ENCODE measurements around the gene KCNN4. TPM values are rescaled to one million over a fixed set of nuclear protein-coding genes. Genes with fewer than 3 reads are reported as not detected.
A peak's percentile ranks its signal among the peaks of the same experiment; 100 is the strongest.

Gene KCNN4
- total and polyA plus RNA-seq, 10 donors, result 14.3 to 77.6 (median 22.6) TPM

GRCh38 chr19:43762814-43763213 is 18.0 kb downstream of the KCNN4 start:
- no peak for DNase-seq
- 77 to 96% (median 91%) methylated on average over 3 of the region's 3 CpGs for WGBS, 5 donors
- no peak overlapping the region for H3K4me3 ChIP-seq
- peaks cover 0 to 9% (median 0%) of the 10 kb centered on the region in 6 donors for H3K36me3 ChIP-seq
- intact Hi-C loops (cut with DNase I; ENCODE audit: low total_unique reads), result no loop called here
- H3K9me3 ChIP-seq, result no peaks in the 10 kb centered on the region
- H3K4me1 ChIP-seq, result peaks cover 26 to 65% (median 52%) of the 10 kb centered on the region in 6 donors
- no peaks in the 10 kb centered on the region for H3K27me3 ChIP-seq (replicated peaks in 1 of 7)
- no peak overlapping the region for H3K27ac ChIP-seq
- TF ChIP-seq POLR2AphosphoS5 (IDR thresholded peaks at IDR 0.05) (no peak), POLR2A (IDR thresholded peaks at IDR 0.05) (no peak)
- TF ChIP-seq, protein P1, sequence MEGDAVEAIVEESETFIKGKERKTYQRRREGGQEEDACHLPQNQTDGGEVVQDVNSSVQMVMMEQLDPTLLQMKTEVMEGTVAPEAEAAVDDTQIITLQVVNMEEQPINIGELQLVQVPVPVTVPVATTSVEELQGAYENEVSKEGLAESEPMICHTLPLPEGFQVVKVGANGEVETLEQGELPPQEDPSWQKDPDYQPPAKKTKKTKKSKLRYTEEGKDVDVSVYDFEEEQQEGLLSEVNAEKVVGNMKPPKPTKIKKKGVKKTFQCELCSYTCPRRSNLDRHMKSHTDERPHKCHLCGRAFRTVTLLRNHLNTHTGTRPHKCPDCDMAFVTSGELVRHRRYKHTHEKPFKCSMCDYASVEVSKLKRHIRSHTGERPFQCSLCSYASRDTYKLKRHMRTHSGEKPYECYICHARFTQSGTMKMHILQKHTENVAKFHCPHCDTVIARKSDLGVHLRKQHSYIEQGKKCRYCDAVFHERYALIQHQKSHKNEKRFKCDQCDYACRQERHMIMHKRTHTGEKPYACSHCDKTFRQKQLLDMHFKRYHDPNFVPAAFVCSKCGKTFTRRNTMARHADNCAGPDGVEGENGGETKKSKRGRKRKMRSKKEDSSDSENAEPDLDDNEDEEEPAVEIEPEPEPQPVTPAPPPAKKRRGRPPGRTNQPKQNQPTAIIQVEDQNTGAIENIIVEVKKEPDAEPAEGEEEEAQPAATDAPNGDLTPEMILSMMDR (IDR thresholded peaks at IDR 0.05 in 8 of 11, conservative IDR thresholded peaks at IDR 0.05 in 3 of 11), result no peak

- no peaks in the 10 kb centered on the region for H3K9me3 ChIP-seq
These were observed 19.8 kb downstream of the KCNN4 start for GRCh38 chr19:43760941-43761340.

GRCh38 chr19:43759515-43759914 is 21.3 kb downstream of the KCNN4 start:
- no peaks in the 10 kb centered on the region for H3K36me3 ChIP-seq
- TF ChIP-seq POLR2A (IDR thresholded peaks at IDR 0.05) (no peak), POLR2AphosphoS5 (IDR thresholded peaks at IDR 0.05) (no peak)
- TF ChIP-seq, protein P1 (IDR thresholded peaks at IDR 0.05 in 8 of 11, conservative IDR thresholded peaks at IDR 0.05 in 3 of 11), result peak in 3 of 11 experiments; percentile 5 to 19 (median 14)
- no peak overlapping the region for H3K4me3 ChIP-seq
- 59 to 79% (median 76%) methylated on average over 5 of the region's 5 CpGs for WGBS, 5 donors
- no peak for DNase-seq
- H3K27me3 ChIP-seq (replicated peaks in 1 of 7), result no peaks in the 10 kb centered on the region
- no peaks in the 10 kb centered on the region for H3K9me3 ChIP-seq
- H3K27ac ChIP-seq, result peak overlapping the region in 3 of 8 donors; percentile 10 to 44 (median 29)
- intact Hi-C loops (cut with DNase I; ENCODE audit: low total_unique reads), result no loop called here
- peaks cover 7 to 59% (median 35%) of the 10 kb centered on the region in 6 donors for H3K4me1 ChIP-seq

More at GRCh38 chr19:43760941-43761340, 19.8 kb downstream of the KCNN4 start:
- no peak for DNase-seq
- Histone ChIP-seq H3K4me3 (no peak overlapping the region), H3K4me1 (peaks cover 14 to 65% (median 40%) of the 10 kb centered on the region in 6 donors), H3K27ac (no peak overlapping the region), H3K27me3 (replicated peaks in 1 of 7) (no peaks in the 10 kb centered on the region), H3K36me3 (no peaks in the 10 kb centered on the region)
- TF ChIP-seq POLR2AphosphoS5 (IDR thresholded peaks at IDR 0.05), result no peak
- TF ChIP-seq, protein P1 (IDR thresholded peaks at IDR 0.05 in 8 of 11, conservative IDR thresholded peaks at IDR 0.05 in 3 of 11), result no peak
- TF ChIP-seq POLR2A (IDR thresholded peaks at IDR 0.05), result no peak
- 86 to 98% (median 92%) methylated on average over 4 of the region's 4 CpGs for WGBS, 5 donors
- intact Hi-C loops (cut with DNase I; ENCODE audit: low total_unique reads), result no loop called here

DNA sequence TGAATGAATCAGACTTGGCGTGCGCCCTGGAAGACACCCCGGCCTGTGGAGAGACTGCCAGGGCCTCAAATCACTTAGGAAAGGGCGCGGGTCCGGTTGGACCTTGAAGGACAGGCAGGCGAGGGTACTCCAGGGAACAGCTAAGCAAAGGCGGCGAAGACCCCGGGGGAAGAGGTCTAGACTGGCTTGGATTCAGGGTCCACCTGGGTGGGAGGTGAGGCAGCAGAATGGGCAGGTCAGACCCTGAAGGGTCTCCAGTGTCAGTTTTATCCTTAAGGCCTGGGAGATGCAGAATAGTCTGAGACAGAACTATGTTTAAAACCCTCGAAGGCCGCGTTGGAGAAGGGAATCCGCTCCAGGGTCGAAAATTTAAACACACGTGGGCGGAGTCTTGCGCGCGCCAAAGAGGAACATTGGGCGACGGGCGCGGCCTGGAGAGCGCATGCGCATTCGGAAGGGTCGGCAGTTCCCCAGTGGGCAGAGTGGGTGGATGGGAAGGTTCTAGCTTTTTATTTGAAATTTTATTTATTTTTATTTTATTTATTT is 25.4 kb downstream of the KCNN4 start:
- peak overlapping the region; percentile 97 to 99 (median 99) for H3K27ac ChIP-seq
- H3K36me3 ChIP-seq, result peaks cover 0 to 23% (median 15%) of the 10 kb centered on the region in 6 donors
- DNase-seq, result peak; percentile 93
- H3K27me3 ChIP-seq (replicated peaks in 1 of 7), result no peaks in the 10 kb centered on the region
- H3K4me1 ChIP-seq, result peaks cover 16 to 75% (median 52%) of the 10 kb centered on the region in 6 donors
- H3K9me3 ChIP-seq, result no peaks in the 10 kb centered on the region
- H3K4me3 ChIP-seq, result peak overlapping the region; percentile 60 to 87 (median 76)
- WGBS, 5 donors, result 0 to 1% (median 0%) methylated on average over 28 of the region's 28 CpGs
- intact Hi-C loops (cut with DNase I; ENCODE audit: low total_unique reads), result no loop called here
- TF ChIP-seq POLR2A (IDR thresholded peaks at IDR 0.05) (no peak), POLR2AphosphoS5 (IDR thresholded peaks at IDR 0.05) (peak in 2 of 3 donors; percentile 12 to 20)
- TF ChIP-seq, protein P1 (IDR thresholded peaks at IDR 0.05 in 8 of 11, conservative IDR thresholded peaks at IDR 0.05 in 3 of 11), result peak in 1 of 11 experiments; percentile 1
